ENCODE data around the gene SELP. TPM values are rescaled to one million over a fixed set of nuclear protein-coding genes. Genes with fewer than 3 reads are reported as not detected.

The SELP gene
- total and polyA plus RNA-seq, 4 donors = 1.7 to 8.1 (median 2.4) TPM

DNA sequence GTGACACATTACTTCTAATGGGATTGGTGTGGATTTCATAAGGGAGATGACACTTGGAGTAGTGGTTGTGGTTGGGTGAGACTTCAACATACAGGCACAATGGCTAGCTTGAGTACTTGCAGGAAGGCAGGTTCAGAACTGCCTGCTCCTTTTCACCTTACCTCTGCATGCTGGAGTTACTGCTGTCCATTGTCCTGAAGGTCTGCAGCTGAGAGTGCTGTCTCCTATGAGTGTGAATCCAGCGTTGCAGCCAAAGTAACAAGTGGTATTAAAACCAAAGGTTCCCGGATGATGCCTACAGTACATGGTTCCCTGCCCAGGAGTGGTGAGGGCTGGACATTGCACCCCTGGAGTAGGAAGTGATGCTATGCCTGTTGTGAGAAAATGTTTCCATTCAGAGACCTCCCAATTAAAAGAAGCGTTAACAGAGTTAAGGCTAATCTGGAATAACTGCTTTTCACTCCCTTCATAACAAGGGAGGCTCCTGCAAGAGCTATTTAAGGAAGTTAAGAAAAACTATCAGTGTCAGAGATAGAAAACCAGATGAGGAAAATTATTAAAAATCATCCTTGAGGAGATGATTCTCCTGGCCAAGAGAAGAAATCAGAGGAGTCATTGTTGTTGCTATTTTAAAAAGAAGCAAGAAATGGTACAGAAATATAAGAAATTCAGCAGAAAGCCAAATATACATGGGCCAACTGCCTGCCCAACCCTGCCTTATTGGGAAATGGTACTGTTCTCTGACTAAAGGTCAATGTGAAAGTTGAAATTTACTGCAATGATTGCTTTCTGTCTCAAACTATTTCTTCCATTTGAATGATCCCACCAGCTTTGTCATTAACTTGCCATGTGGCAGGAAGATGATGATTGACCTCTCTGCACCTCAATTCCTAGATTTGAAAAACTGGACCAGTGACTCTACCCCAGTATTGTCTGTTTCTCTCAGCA lies 33.9 kb downstream of the SELP start:
- no peaks in the 10 kb centered on the region for H3K36me3 ChIP-seq (ENCODE audit: control insufficient read depth in 4 of 4, insufficient read depth in 3 of 4, low read depth in 1 of 4, low read length in 3 of 4)
- TF ChIP-seq RXRA (IDR thresholded peaks at IDR 0.05) (peak; percentile 31 to 47), FOXA2 (IDR thresholded peaks at IDR 0.05) (no peak), HNF4A (conservative IDR thresholded peaks at IDR 0.05) (peak; percentile 68 to 74), EGR1 (IDR thresholded peaks at IDR 0.05; ENCODE audit: low read depth in 2 of 2) (no peak), RAD21 (IDR thresholded peaks at IDR 0.05) (peak in 1 of 2 donors; percentile 33), HNF4G (IDR thresholded peaks at IDR 0.05) (peak; percentile 48), NR2F2 (IDR thresholded peaks at IDR 0.05) (no peak), YY1 (IDR thresholded peaks at IDR 0.05) (no peak), SP1 (IDR thresholded peaks at IDR 0.05) (peak; percentile 40)
- TF ChIP-seq, protein P1, sequence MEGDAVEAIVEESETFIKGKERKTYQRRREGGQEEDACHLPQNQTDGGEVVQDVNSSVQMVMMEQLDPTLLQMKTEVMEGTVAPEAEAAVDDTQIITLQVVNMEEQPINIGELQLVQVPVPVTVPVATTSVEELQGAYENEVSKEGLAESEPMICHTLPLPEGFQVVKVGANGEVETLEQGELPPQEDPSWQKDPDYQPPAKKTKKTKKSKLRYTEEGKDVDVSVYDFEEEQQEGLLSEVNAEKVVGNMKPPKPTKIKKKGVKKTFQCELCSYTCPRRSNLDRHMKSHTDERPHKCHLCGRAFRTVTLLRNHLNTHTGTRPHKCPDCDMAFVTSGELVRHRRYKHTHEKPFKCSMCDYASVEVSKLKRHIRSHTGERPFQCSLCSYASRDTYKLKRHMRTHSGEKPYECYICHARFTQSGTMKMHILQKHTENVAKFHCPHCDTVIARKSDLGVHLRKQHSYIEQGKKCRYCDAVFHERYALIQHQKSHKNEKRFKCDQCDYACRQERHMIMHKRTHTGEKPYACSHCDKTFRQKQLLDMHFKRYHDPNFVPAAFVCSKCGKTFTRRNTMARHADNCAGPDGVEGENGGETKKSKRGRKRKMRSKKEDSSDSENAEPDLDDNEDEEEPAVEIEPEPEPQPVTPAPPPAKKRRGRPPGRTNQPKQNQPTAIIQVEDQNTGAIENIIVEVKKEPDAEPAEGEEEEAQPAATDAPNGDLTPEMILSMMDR (IDR thresholded peaks at IDR 0.05; ENCODE audit: low read depth, low read length, missing input control) = no peak
- TF ChIP-seq, protein P2, sequence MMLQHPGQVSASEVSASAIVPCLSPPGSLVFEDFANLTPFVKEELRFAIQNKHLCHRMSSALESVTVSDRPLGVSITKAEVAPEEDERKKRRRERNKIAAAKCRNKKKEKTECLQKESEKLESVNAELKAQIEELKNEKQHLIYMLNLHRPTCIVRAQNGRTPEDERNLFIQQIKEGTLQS (IDR thresholded peaks at IDR 0.05) = no peak
- TF ChIP-seq, protein P3, sequence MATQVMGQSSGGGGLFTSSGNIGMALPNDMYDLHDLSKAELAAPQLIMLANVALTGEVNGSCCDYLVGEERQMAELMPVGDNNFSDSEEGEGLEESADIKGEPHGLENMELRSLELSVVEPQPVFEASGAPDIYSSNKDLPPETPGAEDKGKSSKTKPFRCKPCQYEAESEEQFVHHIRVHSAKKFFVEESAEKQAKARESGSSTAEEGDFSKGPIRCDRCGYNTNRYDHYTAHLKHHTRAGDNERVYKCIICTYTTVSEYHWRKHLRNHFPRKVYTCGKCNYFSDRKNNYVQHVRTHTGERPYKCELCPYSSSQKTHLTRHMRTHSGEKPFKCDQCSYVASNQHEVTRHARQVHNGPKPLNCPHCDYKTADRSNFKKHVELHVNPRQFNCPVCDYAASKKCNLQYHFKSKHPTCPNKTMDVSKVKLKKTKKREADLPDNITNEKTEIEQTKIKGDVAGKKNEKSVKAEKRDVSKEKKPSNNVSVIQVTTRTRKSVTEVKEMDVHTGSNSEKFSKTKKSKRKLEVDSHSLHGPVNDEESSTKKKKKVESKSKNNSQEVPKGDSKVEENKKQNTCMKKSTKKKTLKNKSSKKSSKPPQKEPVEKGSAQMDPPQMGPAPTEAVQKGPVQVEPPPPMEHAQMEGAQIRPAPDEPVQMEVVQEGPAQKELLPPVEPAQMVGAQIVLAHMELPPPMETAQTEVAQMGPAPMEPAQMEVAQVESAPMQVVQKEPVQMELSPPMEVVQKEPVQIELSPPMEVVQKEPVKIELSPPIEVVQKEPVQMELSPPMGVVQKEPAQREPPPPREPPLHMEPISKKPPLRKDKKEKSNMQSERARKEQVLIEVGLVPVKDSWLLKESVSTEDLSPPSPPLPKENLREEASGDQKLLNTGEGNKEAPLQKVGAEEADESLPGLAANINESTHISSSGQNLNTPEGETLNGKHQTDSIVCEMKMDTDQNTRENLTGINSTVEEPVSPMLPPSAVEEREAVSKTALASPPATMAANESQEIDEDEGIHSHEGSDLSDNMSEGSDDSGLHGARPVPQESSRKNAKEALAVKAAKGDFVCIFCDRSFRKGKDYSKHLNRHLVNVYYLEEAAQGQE (IDR thresholded peaks at IDR 0.05) = peak; percentile 100
- no peaks in the 10 kb centered on the region for H3K9me3 ChIP-seq (ENCODE audit: control insufficient read depth in 4 of 4, low read length in 3 of 4)
- H3K27ac ChIP-seq (ENCODE audit: low read depth in 1 of 2, low read length in 2 of 2) = no peak overlapping the region
- 52% methylated on average over 3 of the region's 3 CpGs for WGBS
- no peak overlapping the region for H3K9ac ChIP-seq (ENCODE audit: low read depth in 1 of 2, low read length in 2 of 2)
- peaks cover 0 to 15% (median 12%) of the 10 kb centered on the region in 4 donors for H3K4me1 ChIP-seq (ENCODE audit: control insufficient read depth in 4 of 4, insufficient read depth in 4 of 4, low read length in 3 of 4)
- H3K27me3 ChIP-seq (ENCODE audit: control insufficient read depth in 4 of 4, insufficient read depth in 4 of 4, low read length in 3 of 4) = no peaks in the 10 kb centered on the region
- DNase-seq (ENCODE audit: low spot score) = no peak
- no peak overlapping the region for H3K4me3 ChIP-seq (ENCODE audit: low read depth in 1 of 3, low read length in 3 of 3)

DNA sequence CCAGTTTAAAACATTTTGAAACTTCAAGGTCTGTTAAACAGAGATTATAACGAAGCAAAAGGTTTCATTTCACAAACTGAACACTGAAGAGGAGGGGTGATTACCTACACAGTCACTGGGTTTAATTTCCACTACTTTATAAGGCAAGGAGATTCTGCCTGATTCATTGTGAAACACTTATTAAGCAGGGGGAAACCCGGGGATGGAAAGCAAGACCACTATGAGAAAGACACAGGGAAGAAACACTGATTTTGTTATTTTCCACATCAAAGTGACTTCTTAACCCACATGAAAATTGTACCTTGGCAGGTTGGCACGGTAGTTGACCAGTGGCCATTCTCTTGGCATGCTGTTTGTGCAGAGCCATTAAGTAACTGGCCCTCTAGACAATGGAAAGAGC lies 35.5 kb downstream of the SELP start:
- no peak for TF ChIP-seq EGR1 (IDR thresholded peaks at IDR 0.05; ENCODE audit: low read depth in 2 of 2)
- no peak for TF ChIP-seq TAF1 (conservative IDR thresholded peaks at IDR 0.05)
- TF ChIP-seq RAD21 (IDR thresholded peaks at IDR 0.05) = no peak
- TF ChIP-seq HNF4G (IDR thresholded peaks at IDR 0.05) = no peak
- TF ChIP-seq, protein P4, sequence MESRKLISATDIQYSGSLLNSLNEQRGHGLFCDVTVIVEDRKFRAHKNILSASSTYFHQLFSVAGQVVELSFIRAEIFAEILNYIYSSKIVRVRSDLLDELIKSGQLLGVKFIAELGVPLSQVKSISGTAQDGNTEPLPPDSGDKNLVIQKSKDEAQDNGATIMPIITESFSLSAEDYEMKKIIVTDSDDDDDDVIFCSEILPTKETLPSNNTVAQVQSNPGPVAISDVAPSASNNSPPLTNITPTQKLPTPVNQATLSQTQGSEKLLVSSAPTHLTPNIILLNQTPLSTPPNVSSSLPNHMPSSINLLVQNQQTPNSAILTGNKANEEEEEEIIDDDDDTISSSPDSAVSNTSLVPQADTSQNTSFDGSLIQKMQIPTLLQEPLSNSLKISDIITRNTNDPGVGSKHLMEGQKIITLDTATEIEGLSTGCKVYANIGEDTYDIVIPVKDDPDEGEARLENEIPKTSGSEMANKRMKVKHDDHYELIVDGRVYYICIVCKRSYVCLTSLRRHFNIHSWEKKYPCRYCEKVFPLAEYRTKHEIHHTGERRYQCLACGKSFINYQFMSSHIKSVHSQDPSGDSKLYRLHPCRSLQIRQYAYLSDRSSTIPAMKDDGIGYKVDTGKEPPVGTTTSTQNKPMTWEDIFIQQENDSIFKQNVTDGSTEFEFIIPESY (IDR thresholded peaks at IDR 0.05) = no peak
- TF ChIP-seq, protein P5, sequence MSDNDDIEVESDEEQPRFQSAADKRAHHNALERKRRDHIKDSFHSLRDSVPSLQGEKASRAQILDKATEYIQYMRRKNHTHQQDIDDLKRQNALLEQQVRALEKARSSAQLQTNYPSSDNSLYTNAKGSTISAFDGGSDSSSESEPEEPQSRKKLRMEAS (IDR thresholded peaks at IDR 0.05) = no peak
- WGBS = 67% methylated on average over 3 of the region's 3 CpGs
- H3K9me3 ChIP-seq (ENCODE audit: control insufficient read depth in 4 of 4, low read length in 3 of 4) = no peaks in the 10 kb centered on the region
- H3K27me3 ChIP-seq (ENCODE audit: control insufficient read depth in 4 of 4, insufficient read depth in 4 of 4, low read length in 3 of 4) = no peaks in the 10 kb centered on the region
- H3K36me3 ChIP-seq (ENCODE audit: control insufficient read depth in 4 of 4, insufficient read depth in 3 of 4, low read depth in 1 of 4, low read length in 3 of 4) = no peaks in the 10 kb centered on the region
- no peak overlapping the region for H3K27ac ChIP-seq (ENCODE audit: low read depth in 1 of 2, low read length in 2 of 2)
- H3K4me1 ChIP-seq (ENCODE audit: control insufficient read depth in 4 of 4, insufficient read depth in 4 of 4, low read length in 3 of 4) = peaks cover 0 to 15% (median 12%) of the 10 kb centered on the region in 4 donors
- no peak overlapping the region for H3K4me3 ChIP-seq (ENCODE audit: low read depth in 1 of 3, low read length in 3 of 3)
- H3K9ac ChIP-seq (ENCODE audit: low read depth in 1 of 2, low read length in 2 of 2) = no peak overlapping the region
- DNase-seq (ENCODE audit: low spot score) = no peak

All from liver (tissue), 9 donors.